Limb (tissue), 2 donors: ENCODE measurements around the gene NPIPB9.
"Not testable (repeated sequence)": the region's sequence is repeated elsewhere in the genome, so short reads cannot be mapped to it uniquely, and the experiment has no call there.

Source experiments
- DNase-seq, 2 donors: peaks; one replicate each; pipeline ENCODE4 v3.0.0-alpha.2; 2016; ENCODE audit errors: extremely low spot score in 2 of 2

Gene NPIPB9

DNA sequence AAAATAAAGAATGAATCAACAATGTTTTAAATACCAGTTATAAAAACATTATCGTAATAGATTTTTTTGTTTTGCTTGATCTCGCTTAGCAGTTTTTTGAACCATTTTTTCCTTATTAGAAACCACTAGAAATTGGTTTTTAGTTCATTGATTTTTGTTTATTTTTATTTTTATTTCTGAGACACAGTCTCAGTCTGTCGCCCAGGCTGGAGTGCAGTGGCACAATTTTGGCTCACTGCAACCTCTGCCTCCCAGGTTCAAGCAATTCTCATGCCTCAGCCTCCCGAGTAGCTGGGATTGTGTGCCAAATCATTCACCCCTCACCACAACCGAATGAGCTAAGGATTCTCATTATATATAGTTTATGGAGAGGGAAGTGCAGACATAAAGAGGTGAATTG lies at the start of gene NPIPB9:
NPIPB9 (plus strand) TSS at position 301 of the 400 bp plus-strand sequence.
- DNase-seq: not testable (repeated sequence)

DNA sequence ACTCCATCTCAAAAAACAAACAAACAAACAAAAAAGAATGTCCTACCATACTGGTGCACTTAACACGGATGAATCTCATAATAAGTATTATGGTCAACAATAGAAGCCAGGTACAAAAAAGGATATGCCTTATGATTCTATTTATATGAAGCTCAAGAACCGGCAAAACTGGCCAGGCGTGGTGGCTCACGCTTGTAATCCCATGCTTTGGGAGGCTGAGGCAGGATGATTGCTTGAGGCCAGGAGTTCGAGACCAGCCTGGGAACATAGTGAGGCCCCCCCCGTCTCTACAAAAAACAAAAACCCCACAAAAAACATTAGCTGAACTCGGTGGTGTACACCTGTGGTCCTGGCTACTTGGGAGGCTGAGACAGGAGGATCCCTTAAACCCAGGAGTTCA lies 47.3 kb upstream of the NPIPB9 start:
- not testable (repeated sequence) for DNase-seq

GRCh38 chr16:28711220-28712083 lies 40.1 kb upstream of the NPIPB9 start, which contains the start of gene EIF3C:
EIF3C (plus strand) TSS chr16:28711464; CDS start chr16:28711687, 223 bp downstream.
- not testable (repeated sequence) for DNase-seq

DNA sequence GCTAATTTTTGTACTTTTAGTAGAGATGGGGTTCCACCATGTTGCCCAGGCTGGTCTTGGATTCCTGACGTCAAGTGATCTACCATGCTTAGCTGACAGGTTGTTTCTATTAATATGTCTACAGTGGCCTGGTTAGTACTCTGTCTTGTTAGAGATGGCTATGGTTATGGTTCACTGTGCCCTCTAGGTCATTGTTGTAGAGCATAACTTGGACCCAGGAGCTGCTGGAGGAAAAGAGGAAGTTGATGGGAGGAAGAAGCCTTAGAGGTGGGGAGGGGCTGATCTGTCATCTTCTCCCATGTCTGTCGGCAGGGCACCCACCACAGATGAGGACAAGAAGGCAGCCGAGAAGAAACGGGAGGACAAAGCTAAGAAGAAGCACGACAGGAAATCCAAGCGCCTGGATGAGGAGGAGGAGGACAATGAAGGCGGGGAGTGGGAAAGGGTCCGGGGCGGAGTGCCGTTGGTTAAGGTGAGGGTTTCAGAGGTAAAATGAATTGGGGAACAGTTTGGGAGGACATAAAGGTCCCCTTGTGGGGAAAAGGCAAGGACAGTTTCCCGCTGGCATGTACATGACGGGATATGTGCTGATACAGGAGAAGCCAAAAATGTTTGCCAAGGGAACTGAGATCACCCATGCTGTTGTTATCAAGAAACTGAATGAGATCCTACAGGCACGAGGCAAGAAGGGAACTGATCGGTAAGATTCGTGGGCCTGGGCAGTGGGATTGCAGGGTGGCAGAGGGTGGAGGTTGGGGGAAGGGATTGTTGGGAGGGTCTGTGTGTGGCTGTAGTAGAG lies 28.5 kb upstream of the NPIPB9 start:
- not testable (repeated sequence) for DNase-seq

- DNase-seq: not testable (repeated sequence)
These were observed 20.3 kb upstream of the NPIPB9 start for GRCh38 chr16:28731253-28731652.

DNA sequence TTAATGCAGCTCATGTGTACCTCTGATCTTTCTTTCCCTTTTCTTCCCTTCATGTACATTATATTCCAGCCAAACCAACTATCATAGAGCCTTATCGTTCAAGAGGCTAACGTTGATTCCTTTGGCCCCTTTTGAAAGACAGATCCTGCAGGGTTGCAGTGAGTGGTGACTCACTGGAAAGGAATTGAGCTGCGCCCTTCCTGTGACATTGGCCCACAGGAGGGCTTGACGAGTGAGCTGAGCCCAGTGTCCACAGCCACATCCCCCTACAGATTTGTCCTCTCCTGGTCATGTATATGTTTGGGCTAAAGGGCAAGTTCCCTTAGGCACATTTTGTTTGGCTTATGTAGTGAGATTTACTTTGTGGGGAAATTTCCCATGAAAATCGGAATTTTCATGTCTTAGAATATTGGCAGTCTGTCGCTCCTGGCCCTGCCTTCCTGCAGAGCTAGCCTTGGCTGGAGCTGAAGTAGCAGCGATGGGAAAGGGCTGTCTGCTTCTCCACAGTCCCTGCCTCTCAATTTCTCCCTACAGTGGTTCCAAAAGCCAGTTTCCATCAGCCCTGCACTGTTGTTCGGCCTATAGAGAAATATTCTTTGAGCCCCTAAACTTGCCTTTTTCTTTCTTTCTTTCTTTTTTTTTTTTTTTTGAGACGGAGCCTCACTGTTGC lies 19.0 kb upstream of the NPIPB9 start:
- not testable (repeated sequence) for DNase-seq

GRCh38 chr16:28739787-28740186 lies 11.8 kb upstream of the NPIPB9 start:
- not testable (repeated sequence) for DNase-seq

DNA sequence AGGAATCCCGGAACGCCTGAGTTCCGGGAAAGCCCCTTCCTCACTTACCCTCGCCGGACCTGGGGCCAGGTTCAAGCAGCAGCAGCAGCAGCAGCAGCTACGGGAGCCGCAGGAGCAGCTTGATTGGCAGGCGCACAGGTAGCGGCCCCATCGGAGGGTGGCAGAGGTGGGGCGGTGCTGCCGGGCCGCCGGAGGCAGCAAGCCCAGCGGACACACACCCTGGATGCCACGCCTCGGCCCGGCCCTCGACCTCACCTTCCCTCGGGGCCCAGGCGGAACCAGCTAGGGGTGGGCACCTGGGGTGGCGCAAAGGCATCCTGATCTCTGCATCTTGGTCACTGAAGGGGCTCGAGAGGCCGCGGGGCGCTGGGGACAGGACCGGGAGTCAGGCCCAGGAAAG lies 11.0 kb upstream of the NPIPB9 start:
- DNase-seq: not testable (repeated sequence)

GRCh38 chr16:28741295-28741694 lies 10.3 kb upstream of the NPIPB9 start:
- peak in 1 of 2 donors; percentile 5 for DNase-seq

DNA sequence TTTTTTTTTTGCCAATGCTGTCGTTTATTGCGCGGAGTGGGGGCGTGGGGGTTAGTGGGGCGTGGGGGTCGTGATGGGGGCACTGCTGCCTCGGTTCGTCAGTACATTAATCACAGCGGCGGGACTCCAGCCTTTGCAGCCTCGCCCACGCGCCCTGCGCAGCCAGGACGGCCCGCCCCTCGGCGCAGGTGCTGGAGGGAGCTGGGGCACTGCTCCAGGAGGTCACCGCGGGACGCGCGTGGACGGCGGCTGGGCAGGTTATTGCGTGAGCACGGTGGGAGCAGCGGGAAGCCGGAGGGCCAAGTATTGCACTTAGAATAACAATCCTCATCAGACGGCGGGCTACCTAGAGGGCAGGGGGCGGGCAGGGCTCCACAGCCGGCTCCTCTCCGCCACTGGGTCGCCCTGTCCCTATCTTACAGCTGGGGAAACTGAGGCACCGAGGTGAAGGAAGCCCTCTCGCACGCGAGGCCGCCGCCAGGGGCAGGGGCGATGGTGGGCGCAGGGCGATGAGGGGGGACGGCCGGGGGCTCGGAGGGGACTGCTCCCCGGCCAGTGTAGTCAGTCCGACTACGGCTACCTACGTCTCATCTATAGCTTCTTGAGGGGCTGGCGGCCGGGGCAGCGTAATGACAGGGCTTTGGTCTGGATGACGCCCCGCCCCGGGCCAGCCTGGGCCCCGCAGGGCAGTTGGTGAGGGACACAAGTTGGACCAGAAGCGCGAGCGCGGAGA lies 4.8 kb upstream of the NPIPB9 start:
- DNase-seq: peak in 1 of 2 donors; percentile 7

DNA sequence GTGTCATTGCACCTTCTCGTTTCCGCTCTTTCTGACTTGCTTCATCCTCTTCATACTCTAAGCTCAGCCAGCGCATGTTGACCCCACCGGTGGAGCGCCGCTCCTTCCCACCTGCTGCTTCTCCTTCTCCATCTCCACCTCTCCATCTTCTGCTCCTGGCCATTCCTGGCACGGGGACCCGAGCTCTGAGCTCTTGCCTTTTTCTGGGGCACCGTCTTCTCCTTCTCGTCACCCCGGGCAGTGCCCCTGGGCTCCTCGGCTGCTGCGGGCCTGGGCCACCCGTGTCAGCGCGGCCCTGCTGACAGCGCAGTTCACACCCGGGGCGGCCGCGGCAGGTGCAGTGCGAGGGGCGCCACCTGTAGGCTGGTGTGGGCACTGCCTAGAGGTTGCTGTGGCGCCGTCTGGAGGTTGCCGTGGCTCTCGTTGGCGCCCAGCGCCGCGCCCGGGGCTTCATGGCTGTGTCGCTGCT lies 1.6 kb upstream of the NPIPB9 start:
- not testable (repeated sequence) for DNase-seq

GRCh38 chr16:28750469-28751067 lies 1.0 kb upstream of the NPIPB9 start:
- not testable (repeated sequence) for DNase-seq

DNA sequence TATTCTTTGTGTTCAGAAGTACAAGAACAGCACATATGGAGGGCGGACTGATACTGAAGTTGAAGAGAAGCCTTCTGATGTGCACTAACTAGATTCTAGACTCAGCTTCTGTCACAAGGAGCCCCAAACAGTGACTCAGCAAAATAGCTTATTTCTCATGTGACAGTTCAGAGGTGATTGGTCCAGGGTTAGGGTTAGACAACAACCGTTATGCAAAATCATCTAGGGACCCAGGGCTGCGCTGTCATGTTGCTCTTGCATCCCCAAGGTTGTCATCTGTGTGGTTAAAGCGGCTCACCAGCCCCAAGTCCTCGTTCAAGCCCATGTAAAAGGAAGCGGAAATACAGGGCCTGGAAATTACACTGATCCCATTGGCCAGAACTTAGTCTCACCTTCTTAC lies 30.1 kb downstream of the NPIPB9 start:
- DNase-seq: not testable (repeated sequence)

DNA sequence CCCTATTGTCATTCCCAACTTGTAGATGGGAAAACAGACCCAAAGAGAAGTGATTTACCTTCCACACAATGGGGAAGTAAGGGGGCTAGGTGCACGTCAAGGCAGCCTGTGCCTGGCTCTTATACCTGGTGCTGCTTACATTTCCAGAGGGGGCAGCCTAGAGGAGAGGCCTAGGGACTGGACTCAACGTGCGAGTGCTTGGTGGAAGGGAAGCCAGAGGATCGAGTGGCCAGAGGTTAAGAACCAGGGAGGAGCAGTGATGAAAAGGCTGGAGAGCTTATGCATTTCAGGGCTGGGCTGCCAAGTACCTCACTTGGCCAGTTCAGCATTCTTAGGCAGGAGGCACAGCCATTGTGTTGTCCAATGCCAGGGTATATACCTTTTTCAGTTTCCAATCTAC lies 30.8 kb downstream of the NPIPB9 start:
- not testable (repeated sequence) for DNase-seq

- peak in 1 of 2 donors; percentile 67 for DNase-seq
These were observed 50.8 kb downstream of the NPIPB9 start for GRCh38 chr16:28802235-28803019.

- not testable (repeated sequence) for DNase-seq
These were observed 56.0 kb downstream of the NPIPB9 start for GRCh38 chr16:28807445-28808120.

DNA sequence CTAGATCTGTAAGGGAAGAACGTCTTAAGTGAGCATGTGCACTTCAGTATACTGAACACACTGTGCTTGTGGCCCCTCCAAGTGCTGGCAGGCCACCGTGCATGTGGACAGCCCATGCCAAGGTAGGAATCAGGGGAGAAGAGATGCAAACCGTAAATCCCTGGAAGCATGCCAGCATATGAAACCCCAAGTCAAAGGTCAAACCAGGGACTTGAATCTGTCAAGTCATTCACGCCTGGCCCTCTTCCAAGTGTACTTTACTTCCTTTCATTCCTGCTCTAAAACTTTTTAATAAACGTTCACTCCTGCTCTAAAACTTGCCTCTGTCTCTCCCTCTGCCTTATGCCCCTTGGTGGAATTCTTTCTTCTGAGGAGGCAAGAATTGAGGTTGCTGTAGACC lies 68.4 kb downstream of the NPIPB9 start:
- no peak for DNase-seq

DNA sequence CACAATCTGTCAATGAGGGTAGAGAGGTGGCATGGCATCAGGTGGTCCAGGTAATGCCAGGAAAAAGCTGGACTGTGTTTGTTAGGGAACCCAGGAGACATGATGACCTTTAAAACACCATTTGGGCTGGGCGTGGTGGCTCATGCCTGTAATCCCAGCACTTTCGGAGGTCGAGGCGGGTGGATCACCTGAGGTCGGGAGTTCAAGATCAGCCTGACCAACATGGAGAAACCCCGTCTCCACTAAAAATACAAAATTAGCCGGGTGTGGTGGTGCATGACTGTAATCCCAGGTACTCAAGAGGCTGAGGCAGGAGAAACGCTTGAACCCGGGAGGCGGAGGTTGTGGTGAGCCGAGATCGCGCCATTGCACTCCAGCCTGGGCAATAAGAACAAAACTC lies 69.0 kb downstream of the NPIPB9 start:
- DNase-seq: not testable (repeated sequence)
